Ectodermal cell (in vitro differentiated cells): ENCODE data around the gene CD164L2.
"Not testable (repeated sequence)": the region's sequence is repeated elsewhere in the genome, so short reads cannot be mapped to it uniquely, and the experiment has no call there.

Experiments
- H3K27ac ChIP-seq: 2 replicates; pipeline ENCODE4 v1.7.0; 2013; ENCODE audit warnings: mild to moderate bottlenecking, low read depth, low read length; ENCODE audit not compliant: insufficient read depth, poor library complexity, severe bottlenecking
- H3K27me3 ChIP-seq: 2 replicates; pipeline ENCODE4 v1.7.0; 2013; ENCODE audit warnings: mild to moderate bottlenecking, low read length; ENCODE audit not compliant: insufficient read depth, control insufficient read depth, poor library complexity, severe bottlenecking
- H3K36me3 ChIP-seq: one replicate; pipeline ENCODE4 v1.7.0; 2013; ENCODE audit warnings: low read length; ENCODE audit not compliant: control insufficient read depth, insufficient read depth
- H3K4me1 ChIP-seq: one replicate; pipeline ENCODE4 v1.7.0; 2013; ENCODE audit warnings: low read length; ENCODE audit not compliant: control insufficient read depth, insufficient read depth
- H3K4me3 ChIP-seq: 2 replicates; pipeline ENCODE4 v1.7.0; 2013; ENCODE audit warnings: low read depth, low read length, control low read depth; ENCODE audit not compliant: insufficient read depth
- H3K9me3 ChIP-seq: 2 replicates; pipeline ENCODE4 v1.7.0; 2013; ENCODE audit warnings: mild to moderate bottlenecking, low read length, moderate library complexity; ENCODE audit not compliant: control insufficient read depth
- WGBS, 2 experiments: methylation state at CpG; one replicate each; pipeline ENCODE4 v1.1.7; 2013; ENCODE audit warnings: missing lambda C conversion rate in 2 of 2; 5-methylcytosine and 5-hydroxymethylcytosine counted together

The CD164L2 gene

GRCh38 chr1:27391511-27392095 lies 8.5 kb upstream of the CD164L2 start:
- Histone ChIP-seq H3K4me3 (no peak overlapping the region), H3K27ac (no peak overlapping the region), H3K9me3 (no peaks in the 10 kb centered on the region), H3K36me3 (no peaks in the 10 kb centered on the region), H3K27me3 (no peaks in the 10 kb centered on the region), H3K4me1 (peaks cover 6% of the 10 kb centered on the region)
- WGBS, 2 experiments: 48 to 54% methylated on average over 13 of the region's 13 CpGs

DNA sequence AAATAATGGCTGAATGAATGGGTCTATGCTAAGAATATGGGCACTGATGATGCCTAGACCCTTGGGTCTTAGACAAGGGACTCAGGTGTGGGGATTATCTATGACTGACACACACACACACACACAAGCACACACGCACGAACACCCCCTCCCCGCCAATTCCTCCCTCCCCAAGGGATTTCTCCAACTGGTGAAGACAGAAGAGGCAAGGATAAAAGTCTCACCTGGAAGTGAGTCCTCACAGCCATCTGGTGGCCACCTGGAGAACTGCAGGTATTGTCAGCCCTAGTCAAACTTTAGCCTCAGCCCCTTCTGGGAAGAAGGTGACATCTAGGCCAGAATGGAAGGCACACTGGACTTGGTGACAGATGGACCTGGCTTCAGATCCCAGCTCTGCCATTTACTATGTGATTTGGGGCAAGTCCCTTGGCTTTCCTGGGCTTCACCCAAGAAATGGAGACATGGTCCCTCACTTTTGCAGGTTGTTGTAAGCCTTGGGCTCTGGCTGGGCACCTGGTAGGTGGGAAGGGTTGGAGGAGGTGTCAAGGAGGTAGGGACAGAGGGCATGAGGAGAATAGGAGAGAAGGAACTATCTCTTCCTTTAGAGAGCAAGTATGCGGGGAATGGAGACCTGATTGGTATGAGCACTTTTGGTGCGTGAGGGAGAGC lies 5.3 kb upstream of the CD164L2 start:
- Histone ChIP-seq H3K4me3 (no peak overlapping the region), H3K9me3 (no peaks in the 10 kb centered on the region), H3K4me1 (peaks cover 6% of the 10 kb centered on the region), H3K27ac (no peak overlapping the region), H3K36me3 (no peaks in the 10 kb centered on the region), H3K27me3 (peaks cover 4% of the 10 kb centered on the region)
- WGBS, 2 experiments: 39 to 44% methylated on average over 5 of the region's 5 CpGs

GRCh38 chr1:27384797-27385196 lies 1.7 kb upstream of the CD164L2 start:
- not testable (repeated sequence) for H3K36me3 ChIP-seq, H3K4me3 ChIP-seq, H3K4me1 ChIP-seq, H3K27ac ChIP-seq, H3K9me3 ChIP-seq
- peaks cover 23% of the 10 kb centered on the region for H3K27me3 ChIP-seq
- 88 to 91% methylated on average over 1 to 2 of the region's 3 CpGs for WGBS, 2 experiments

DNA sequence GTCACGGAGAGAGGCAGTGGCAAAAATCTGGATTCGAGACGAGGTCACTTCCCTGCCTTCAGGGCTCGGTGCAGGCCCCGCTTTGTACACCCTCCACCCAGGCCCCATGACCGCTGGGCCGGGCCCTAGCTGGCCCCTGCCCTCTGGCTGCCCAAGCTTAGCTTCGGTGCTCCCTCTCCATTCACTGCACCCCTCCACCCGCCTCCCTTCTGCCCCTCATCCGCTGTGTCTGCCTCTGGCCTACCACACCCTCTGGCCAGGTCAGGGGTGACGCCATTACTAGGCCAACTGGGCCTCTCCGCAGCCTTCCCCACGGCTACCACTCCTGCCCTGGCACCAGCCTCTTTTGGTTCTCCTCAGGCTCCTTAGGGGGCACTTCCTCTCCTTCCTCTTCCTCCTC lies 528 bp upstream of the CD164L2 start:
- H3K36me3 ChIP-seq: no peaks in the 10 kb centered on the region
- H3K27me3 ChIP-seq: peaks cover 23% of the 10 kb centered on the region
- no peaks in the 10 kb centered on the region for H3K9me3 ChIP-seq
- 91% methylated on average over 13 of the region's 13 CpGs for WGBS, 2 experiments
- peaks cover 9% of the 10 kb centered on the region for H3K4me1 ChIP-seq
- H3K4me3 ChIP-seq: no peak overlapping the region
- no peak overlapping the region for H3K27ac ChIP-seq

- H3K27me3 ChIP-seq: peaks cover 23% of the 10 kb centered on the region
- no peaks in the 10 kb centered on the region for H3K9me3 ChIP-seq
- H3K4me1 ChIP-seq: peaks cover 9% of the 10 kb centered on the region
- H3K4me3 ChIP-seq: no peak overlapping the region
- WGBS, 2 experiments: 80 to 82% methylated on average over 16 to 17 of the region's 18 CpGs
- no peak overlapping the region for H3K27ac ChIP-seq
- H3K36me3 ChIP-seq: no peaks in the 10 kb centered on the region
These were observed 967 bp downstream of the CD164L2 start for GRCh38 chr1:27381969-27382762.

GRCh38 chr1:27380766-27381733 lies 2.1 kb downstream of the CD164L2 start:
- H3K36me3 ChIP-seq: no peaks in the 10 kb centered on the region
- no peak overlapping the region for H3K4me3 ChIP-seq
- H3K9me3 ChIP-seq: no peaks in the 10 kb centered on the region
- 94 to 96% methylated on average over 12 of the region's 12 CpGs for WGBS, 2 experiments
- no peak overlapping the region for H3K27ac ChIP-seq
- H3K27me3 ChIP-seq: peaks cover 23% of the 10 kb centered on the region
- H3K4me1 ChIP-seq: peaks cover 9% of the 10 kb centered on the region

GRCh38 chr1:27380224-27380623 lies 2.9 kb downstream of the CD164L2 start:
- H3K36me3 ChIP-seq: no peaks in the 10 kb centered on the region
- H3K4me3 ChIP-seq: no peak overlapping the region
- peaks cover 9% of the 10 kb centered on the region for H3K4me1 ChIP-seq
- no peaks in the 10 kb centered on the region for H3K9me3 ChIP-seq
- WGBS, 2 experiments: 89 to 95% methylated on average over 4 of the region's 4 CpGs
- H3K27me3 ChIP-seq: peaks cover 23% of the 10 kb centered on the region
- no peak overlapping the region for H3K27ac ChIP-seq

GRCh38 chr1:27379564-27380122 lies 3.5 kb downstream of the CD164L2 start:
- Histone ChIP-seq H3K36me3 (no peaks in the 10 kb centered on the region), H3K27me3 (peaks cover 23% of the 10 kb centered on the region), H3K9me3 (no peaks in the 10 kb centered on the region), H3K4me1 (peaks cover 9% of the 10 kb centered on the region), H3K27ac (no peak overlapping the region), H3K4me3 (no peak overlapping the region)
- WGBS, 2 experiments: 78 to 85% methylated on average over 11 of the region's 11 CpGs

GRCh38 chr1:27377760-27378495 lies 5.2 kb downstream of the CD164L2 start:
- H3K4me1 ChIP-seq: peaks cover 9% of the 10 kb centered on the region
- H3K4me3 ChIP-seq: no peak overlapping the region
- H3K27me3 ChIP-seq: peaks cover 14% of the 10 kb centered on the region
- no peak overlapping the region for H3K27ac ChIP-seq
- 87 to 88% methylated on average over 11 of the region's 12 CpGs for WGBS, 2 experiments
- H3K9me3 ChIP-seq: no peaks in the 10 kb centered on the region
- H3K36me3 ChIP-seq: no peaks in the 10 kb centered on the region
